Measurements from ENCODE around the gene SCN8A.

GRCh38 chr12:51788876-51789275 is 197.8 kb downstream of the SCN8A start:
- TF ChIP-seq, protein P1, sequence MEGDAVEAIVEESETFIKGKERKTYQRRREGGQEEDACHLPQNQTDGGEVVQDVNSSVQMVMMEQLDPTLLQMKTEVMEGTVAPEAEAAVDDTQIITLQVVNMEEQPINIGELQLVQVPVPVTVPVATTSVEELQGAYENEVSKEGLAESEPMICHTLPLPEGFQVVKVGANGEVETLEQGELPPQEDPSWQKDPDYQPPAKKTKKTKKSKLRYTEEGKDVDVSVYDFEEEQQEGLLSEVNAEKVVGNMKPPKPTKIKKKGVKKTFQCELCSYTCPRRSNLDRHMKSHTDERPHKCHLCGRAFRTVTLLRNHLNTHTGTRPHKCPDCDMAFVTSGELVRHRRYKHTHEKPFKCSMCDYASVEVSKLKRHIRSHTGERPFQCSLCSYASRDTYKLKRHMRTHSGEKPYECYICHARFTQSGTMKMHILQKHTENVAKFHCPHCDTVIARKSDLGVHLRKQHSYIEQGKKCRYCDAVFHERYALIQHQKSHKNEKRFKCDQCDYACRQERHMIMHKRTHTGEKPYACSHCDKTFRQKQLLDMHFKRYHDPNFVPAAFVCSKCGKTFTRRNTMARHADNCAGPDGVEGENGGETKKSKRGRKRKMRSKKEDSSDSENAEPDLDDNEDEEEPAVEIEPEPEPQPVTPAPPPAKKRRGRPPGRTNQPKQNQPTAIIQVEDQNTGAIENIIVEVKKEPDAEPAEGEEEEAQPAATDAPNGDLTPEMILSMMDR (IDR thresholded peaks at IDR 0.05), result no peak
- no peak for TF ChIP-seq POLR2A (IDR thresholded peaks at IDR 0.05)
